Peyer's patch (tissue), 4 donors: Measurements from ENCODE around the gene JAZF1.

Experiments
- CTCF ChIP-seq, 6 experiments: fragments of 450-650 bp in 4 of 6; fragments of 200-600 bp in 2 of 6; sonication (generic) in 1 of 6; IDR thresholded peaks; one replicate each; pipeline ENCODE4 v1.5.1; 2017 to 2019; ENCODE audit warnings: antibody characterized with exemption in 6 of 6, mild to moderate bottlenecking in 3 of 6, moderate library complexity in 1 of 6
- POLR2A ChIP-seq, 2 donors: fragments of 450-650 bp; IDR thresholded peaks; one replicate each; pipeline ENCODE4 v1.5.1; 2017; ENCODE audit warnings: antibody characterized with exemption in 2 of 2, mild to moderate bottlenecking in 2 of 2, moderate library complexity in 2 of 2

GRCh38 chr7:28093623-28094232, 86.9 kb downstream of the JAZF1 start:
- TF ChIP-seq CTCF (IDR thresholded peaks at IDR 0.05) (peak in 4 of 6 experiments; percentile 8 to 33 (median 20)), POLR2A (IDR thresholded peaks at IDR 0.05) (no peak)
